ENCODE data around the gene FARP1.

DNA sequence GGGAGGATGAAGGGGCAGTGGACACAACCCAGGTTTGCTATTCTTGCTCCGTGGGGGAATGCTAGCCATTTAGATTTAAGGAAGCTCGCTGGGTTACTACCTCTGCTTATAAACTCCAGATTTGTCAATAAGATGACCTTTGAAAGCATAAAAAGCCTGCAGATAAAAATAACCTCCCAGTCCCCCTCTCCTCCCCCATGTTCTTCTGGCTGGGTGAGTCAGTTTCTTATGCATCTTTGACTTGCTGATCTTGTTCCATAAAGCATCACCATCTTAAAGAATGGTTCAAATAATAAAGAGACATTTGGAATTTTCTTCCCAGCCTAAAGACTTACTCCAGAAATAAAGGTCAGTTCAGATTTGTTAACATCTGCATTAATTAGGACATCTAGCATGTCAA lies 152.5 kb downstream of the FARP1 start:
- TF ChIP-seq GABPA (IDR thresholded peaks at IDR 0.05; ENCODE audit: borderline replicate concordance, insufficient read depth, low read length) (no peak), SP2 (IDR thresholded peaks at IDR 0.05; ENCODE audit: low read length) (no peak), POLR2A (IDR thresholded peaks at IDR 0.05; ENCODE audit: control extremely low read depth in 1 of 2, low read depth in 2 of 2, low read length in 2 of 2) (no peak), POLR2AphosphoS5 (IDR thresholded peaks at IDR 0.05; ENCODE audit: low read depth, low read length) (no peak), TBP (IDR thresholded peaks at IDR 0.05; ENCODE audit: low read depth, low read length) (no peak), TEAD4 (IDR thresholded peaks at IDR 0.05; ENCODE audit: low read depth, low read length) (no peak), EP300 (IDR thresholded peaks at IDR 0.05; ENCODE audit: borderline replicate concordance in 1 of 2, low read depth in 2 of 2, low read length in 2 of 2) (no peak)
- TF ChIP-seq, protein P1, sequence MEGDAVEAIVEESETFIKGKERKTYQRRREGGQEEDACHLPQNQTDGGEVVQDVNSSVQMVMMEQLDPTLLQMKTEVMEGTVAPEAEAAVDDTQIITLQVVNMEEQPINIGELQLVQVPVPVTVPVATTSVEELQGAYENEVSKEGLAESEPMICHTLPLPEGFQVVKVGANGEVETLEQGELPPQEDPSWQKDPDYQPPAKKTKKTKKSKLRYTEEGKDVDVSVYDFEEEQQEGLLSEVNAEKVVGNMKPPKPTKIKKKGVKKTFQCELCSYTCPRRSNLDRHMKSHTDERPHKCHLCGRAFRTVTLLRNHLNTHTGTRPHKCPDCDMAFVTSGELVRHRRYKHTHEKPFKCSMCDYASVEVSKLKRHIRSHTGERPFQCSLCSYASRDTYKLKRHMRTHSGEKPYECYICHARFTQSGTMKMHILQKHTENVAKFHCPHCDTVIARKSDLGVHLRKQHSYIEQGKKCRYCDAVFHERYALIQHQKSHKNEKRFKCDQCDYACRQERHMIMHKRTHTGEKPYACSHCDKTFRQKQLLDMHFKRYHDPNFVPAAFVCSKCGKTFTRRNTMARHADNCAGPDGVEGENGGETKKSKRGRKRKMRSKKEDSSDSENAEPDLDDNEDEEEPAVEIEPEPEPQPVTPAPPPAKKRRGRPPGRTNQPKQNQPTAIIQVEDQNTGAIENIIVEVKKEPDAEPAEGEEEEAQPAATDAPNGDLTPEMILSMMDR (IDR thresholded peaks at IDR 0.05; ENCODE audit: control extremely low read depth in 1 of 3, insufficient read depth in 1 of 3, low read depth in 1 of 3, low read length in 3 of 3) = no peak
- TF ChIP-seq, protein P2, sequence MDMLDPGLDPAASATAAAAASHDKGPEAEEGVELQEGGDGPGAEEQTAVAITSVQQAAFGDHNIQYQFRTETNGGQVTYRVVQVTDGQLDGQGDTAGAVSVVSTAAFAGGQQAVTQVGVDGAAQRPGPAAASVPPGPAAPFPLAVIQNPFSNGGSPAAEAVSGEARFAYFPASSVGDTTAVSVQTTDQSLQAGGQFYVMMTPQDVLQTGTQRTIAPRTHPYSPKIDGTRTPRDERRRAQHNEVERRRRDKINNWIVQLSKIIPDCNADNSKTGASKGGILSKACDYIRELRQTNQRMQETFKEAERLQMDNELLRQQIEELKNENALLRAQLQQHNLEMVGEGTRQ (IDR thresholded peaks at IDR 0.05; ENCODE audit: low read length) = no peak
- TF ChIP-seq, protein P3, sequence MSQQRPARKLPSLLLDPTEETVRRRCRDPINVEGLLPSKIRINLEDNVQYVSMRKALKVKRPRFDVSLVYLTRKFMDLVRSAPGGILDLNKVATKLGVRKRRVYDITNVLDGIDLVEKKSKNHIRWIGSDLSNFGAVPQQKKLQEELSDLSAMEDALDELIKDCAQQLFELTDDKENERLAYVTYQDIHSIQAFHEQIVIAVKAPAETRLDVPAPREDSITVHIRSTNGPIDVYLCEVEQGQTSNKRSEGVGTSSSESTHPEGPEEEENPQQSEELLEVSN (IDR thresholded peaks at IDR 0.05) = no peak

Data from H1 (cell line).